SK-N-MC (cell line): Measurements from ENCODE around the gene PRKAR2A.
"Not testable (repeated sequence)": the region's sequence is repeated elsewhere in the genome, so short reads cannot be mapped to it uniquely, and the experiment has no call there.

Experiments
- DNase-seq: peaks from one replicate; pipeline ENCODE4 v3.0.0-alpha.2; 2011; ENCODE audit warnings: low read depth, low spot score
- H3K27ac ChIP-seq: fragments of 200-600 bp; sonication (generic); 2 replicates; pipeline ENCODE4 v1.5.1; 2016; ENCODE audit warnings: mixed run types
- H3K36me3 ChIP-seq: fragments of 200-600 bp; sonication (generic); 2 replicates; pipeline ENCODE4 v1.6.1; 2017; ENCODE audit warnings: antibody characterized with exemption, low read length, mixed read lengths; ENCODE audit not compliant: insufficient read depth
- H3K4me3 ChIP-seq: fragments of 200-600 bp; sonication (generic); 2 replicates; pipeline ENCODE4 v1.5.1; 2016
- H3K9ac ChIP-seq: fragments of 200-600 bp; sonication (generic); 2 replicates; pipeline ENCODE4 v1.8.0; 2017; ENCODE audit warnings: mixed run types, mixed read lengths; ENCODE audit not compliant: insufficient read length
- H3K9me3 ChIP-seq: fragments of 200-600 bp; sonication (generic); 2 replicates; pipeline ENCODE4 v1.6.1; 2017; ENCODE audit warnings: low read depth, mild to moderate bottlenecking, antibody characterized with exemption, low read length, moderate library complexity, mixed read lengths
- EZH2 ChIP-seq: fragments of 200-600 bp; sonication (generic); IDR thresholded peaks from one replicate; pipeline ENCODE4 v1.6.1; 2017; ENCODE audit warnings: antibody characterized with exemption
- FOXP2 ChIP-seq: optimal IDR thresholded peaks from 2 replicates; pipeline ENCODE3; 2011; ENCODE audit warnings: mild to moderate bottlenecking, moderate library complexity; ENCODE audit not compliant: insufficient read depth; ENCODE audit errors: extremely low read length, control extremely low read depth
- POLR2AphosphoS5 ChIP-seq: IDR thresholded peaks from 2 replicates; pipeline ENCODE4 v1.6.1; 2012; ENCODE audit warnings: mild to moderate bottlenecking, low read depth, low read length, borderline replicate concordance

The PRKAR2A gene

DNA sequence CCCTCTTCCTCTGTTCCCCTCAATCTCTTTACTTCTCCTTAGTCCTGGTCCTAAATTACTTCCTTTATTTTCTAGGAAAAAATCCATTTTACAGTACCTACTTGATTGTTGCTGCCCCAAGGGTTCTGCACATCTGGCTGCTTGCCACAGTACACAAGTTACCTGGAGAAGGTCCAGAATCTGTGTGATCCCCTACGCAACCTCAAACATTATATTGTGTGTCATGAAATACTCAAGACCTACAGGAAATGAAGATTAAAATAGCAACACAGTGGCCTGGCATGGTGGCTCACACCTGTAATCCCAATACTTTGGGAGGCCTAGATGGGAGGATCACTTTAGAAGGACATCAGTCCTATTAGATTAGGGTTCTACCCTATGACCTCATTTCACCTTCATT lies 48.7 kb downstream of the PRKAR2A start:
- H3K36me3 ChIP-seq = no peaks in the 10 kb centered on the region
- no peak overlapping the region for H3K9ac ChIP-seq
- H3K27ac ChIP-seq = no peak overlapping the region
- no peak for TF ChIP-seq EZH2
- TF ChIP-seq FOXP2 = no peak
- no peak for TF ChIP-seq POLR2AphosphoS5
- no peak for DNase-seq
- H3K9me3 ChIP-seq = no peaks in the 10 kb centered on the region
- H3K4me3 ChIP-seq = no peak overlapping the region

DNA sequence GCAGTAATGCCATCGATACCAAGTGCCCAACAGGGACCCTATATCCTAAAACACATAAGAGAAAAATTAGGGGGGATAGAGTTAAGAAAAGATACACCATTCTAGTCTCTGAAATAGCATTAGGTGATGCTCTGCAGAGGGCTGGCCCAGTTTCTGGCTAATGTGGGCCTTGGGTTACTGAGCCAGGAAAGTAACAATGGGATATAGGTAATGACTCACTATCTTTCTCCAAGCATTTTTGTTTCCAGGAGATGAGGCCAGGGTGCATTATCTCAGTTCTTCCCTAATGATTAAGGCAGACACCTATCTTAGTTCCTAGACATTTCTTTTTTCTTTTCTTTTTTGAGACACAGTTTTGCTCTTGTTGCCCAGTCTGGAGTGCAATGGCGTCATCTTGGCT lies 50.0 kb downstream of the PRKAR2A start:
- no peak overlapping the region for H3K4me3 ChIP-seq
- no peak overlapping the region for H3K9ac ChIP-seq
- DNase-seq = no peak
- no peaks in the 10 kb centered on the region for H3K36me3 ChIP-seq
- H3K27ac ChIP-seq = no peak overlapping the region
- TF ChIP-seq EZH2 = no peak
- no peak for TF ChIP-seq POLR2AphosphoS5
- TF ChIP-seq FOXP2 = no peak
- H3K9me3 ChIP-seq = no peaks in the 10 kb centered on the region

DNA sequence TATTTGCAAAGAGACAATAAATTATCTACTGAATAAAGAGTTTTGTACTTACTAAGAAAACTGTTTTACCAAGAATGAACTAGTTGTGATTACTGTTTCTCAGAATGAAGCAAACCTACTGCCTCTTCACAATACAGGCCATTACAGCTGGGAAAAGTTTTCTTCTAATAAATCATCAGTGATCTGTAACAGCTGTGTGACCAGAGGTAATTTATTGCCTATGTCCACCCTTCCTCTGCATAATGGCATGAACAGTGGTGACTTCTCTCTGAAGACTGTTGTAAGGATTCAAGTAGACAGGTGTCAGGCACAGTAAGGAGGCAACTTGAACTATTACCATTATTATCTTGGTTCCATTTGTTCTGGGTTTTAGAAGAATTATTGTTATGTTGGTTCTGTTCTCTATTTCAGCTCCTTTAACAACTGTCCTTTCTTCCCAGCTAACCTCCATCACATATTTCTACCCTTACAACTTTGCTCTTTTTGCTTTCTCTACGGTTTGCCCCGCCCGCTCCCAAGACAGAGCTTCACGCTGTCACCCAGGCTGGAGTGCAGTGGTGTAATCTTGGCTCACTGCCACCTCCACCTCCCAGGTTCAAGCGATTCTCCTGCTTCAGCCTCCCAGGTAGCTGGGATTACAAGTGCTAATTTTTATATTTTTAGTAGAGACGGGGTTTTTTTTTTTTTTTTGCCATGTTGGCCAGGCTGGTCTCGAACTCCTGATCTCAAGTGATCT lies 51.5 kb downstream of the PRKAR2A start:
- no peaks in the 10 kb centered on the region for H3K36me3 ChIP-seq

DNA sequence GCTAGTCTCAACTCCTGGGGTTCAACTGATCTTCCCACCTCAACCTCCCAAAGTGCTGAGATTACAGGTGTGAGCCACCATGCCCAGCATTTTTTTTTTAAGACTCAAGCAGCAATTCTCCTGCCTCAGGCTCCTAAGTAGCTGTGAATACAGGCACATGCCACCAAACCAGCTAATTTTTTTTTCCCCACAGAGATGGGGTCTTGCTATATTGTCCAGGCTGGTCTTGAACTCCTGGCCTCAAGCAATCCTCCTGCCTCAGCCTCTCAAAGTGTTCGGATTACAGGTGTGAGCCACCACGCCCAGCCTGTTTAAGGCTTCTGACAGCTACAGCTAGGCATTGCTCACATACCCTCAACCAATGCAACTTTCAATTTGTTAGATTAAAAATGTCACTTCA lies 54.2 kb downstream of the PRKAR2A start:
- not testable (repeated sequence) for DNase-seq, H3K4me3 ChIP-seq, H3K36me3 ChIP-seq, H3K9ac ChIP-seq, H3K27ac ChIP-seq, H3K9me3 ChIP-seq

More for the DNA sequence above, 51.5 kb downstream of the PRKAR2A start:
- Histone ChIP-seq H3K4me3 (no peak overlapping the region), H3K27ac (no peak overlapping the region), H3K9me3 (no peaks in the 10 kb centered on the region), H3K9ac (no peak overlapping the region)
- TF ChIP-seq POLR2AphosphoS5 (no peak), EZH2 (no peak), FOXP2 (no peak)
- no peak for DNase-seq

DNA sequence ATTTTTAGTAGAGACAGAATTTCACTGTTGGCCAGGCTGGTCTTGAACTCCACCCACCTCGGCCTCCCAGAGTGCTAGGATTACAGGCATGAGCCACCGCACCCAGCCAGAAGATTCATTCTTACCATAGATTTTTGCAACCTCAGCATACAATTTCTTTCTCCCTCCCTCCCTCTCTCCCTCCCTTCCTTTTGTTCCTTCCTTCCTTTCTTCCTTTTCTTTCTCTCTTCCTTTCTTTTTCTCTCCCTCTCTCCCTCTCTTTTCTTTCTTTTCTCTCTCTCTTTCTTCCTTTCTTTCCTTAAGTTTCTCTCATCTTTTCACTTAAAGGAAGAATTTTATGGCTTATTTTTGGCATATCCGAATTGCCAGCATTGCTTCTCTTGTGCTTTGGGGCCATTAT lies 58.0 kb downstream of the PRKAR2A start:
- Histone ChIP-seq H3K9me3 (no peaks in the 10 kb centered on the region), H3K27ac (no peak overlapping the region), H3K4me3 (no peak overlapping the region), H3K36me3 (no peaks in the 10 kb centered on the region), H3K9ac (no peak overlapping the region)
- DNase-seq = no peak
- TF ChIP-seq EZH2 (no peak), POLR2AphosphoS5 (no peak), FOXP2 (no peak)

DNA sequence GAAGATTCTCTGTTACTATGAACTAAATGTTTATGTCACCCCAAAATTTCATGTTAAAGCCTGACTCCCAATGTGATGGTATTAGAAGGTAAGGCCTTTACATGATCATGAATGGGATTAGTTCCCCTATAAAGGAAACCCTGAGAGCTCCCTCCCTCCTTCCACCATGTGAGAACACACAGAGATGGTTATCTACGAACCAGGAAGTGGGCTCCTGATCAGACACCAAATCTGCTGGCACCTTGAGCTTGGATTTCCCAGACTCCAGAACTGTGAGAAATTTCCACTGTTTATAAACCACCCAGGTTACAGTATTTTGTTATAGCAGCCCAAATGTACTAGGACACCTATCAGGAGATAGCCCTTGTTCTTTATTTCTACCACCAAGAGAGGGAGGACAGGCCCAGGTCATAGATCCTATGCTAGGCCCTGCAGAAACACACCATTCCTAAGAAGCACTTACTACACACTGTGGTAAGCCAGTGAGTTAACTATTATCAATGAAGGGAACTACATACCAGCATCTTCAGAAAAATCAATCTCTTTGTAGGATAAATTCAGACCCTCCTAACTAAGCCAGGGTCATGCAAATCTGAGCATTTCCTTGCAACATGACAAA lies 59.0 kb downstream of the PRKAR2A start:
- TF ChIP-seq FOXP2 (no peak), EZH2 (no peak), POLR2AphosphoS5 (no peak)
- Histone ChIP-seq H3K27ac (no peak overlapping the region), H3K36me3 (no peaks in the 10 kb centered on the region), H3K9ac (no peak overlapping the region), H3K9me3 (no peaks in the 10 kb centered on the region), H3K4me3 (no peak overlapping the region)
- DNase-seq = no peak

DNA sequence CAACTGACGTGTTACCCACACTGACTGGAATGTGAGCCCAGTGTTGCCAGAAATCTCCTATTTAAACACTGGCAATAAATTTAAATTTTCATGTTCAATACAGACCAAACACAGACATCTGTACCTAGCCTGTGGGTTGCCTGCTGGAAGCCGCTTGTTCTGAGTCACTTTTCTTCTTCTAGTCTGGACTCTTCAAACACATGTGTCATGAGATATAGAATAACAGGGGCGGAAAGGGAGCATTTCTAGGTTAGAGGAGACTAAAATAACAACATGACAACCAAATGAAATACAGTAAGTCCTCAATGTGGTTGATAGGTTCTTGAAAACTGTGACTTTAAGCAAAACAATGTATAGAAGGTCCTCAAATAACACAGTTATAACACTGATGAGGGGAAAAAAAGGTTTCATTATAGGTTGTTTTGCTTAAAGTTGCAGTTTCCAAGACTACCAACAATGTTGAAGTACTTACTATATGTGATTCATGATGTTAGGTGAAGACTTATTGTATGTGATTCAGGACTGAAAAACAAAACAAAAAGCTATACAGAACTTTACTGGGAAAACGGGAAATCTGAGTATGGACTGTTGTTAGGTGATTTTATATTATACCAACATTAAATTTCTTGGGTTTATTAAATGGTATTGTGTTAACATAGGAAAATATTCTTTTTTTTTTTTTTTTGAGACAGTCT lies 63.1 kb downstream of the PRKAR2A start:
- no peaks in the 10 kb centered on the region for H3K36me3 ChIP-seq
- no peak overlapping the region for H3K27ac ChIP-seq
- TF ChIP-seq POLR2AphosphoS5 (no peak), EZH2 (no peak), FOXP2 (no peak)
- no peak for DNase-seq
- no peak overlapping the region for H3K4me3 ChIP-seq
- H3K9ac ChIP-seq = no peak overlapping the region
- no peaks in the 10 kb centered on the region for H3K9me3 ChIP-seq

DNA sequence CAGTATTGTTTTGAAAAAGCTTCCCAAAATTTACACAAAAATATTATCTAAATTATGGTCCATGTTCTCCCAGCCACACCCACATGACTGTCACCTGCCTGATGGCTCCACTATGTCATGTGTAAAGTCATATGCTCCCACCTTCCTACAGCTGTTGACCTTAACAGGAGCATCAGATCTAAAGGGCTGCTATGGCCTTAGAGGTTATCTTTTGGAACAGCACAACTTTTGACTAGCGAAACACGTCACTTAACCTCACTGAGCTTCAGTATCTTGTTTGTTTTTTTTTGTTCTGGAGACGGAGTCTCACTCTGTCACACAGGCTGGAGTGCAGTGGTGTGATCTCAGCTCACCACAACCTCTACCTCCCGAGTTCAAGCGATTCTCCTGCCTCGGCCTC lies 64.4 kb downstream of the PRKAR2A start:
- DNase-seq = no peak
- Histone ChIP-seq H3K36me3 (no peaks in the 10 kb centered on the region), H3K4me3 (no peak overlapping the region), H3K9me3 (no peaks in the 10 kb centered on the region), H3K9ac (no peak overlapping the region), H3K27ac (no peak overlapping the region)
- TF ChIP-seq EZH2 = no peak
- no peak for TF ChIP-seq POLR2AphosphoS5
- TF ChIP-seq FOXP2 = no peak

DNA sequence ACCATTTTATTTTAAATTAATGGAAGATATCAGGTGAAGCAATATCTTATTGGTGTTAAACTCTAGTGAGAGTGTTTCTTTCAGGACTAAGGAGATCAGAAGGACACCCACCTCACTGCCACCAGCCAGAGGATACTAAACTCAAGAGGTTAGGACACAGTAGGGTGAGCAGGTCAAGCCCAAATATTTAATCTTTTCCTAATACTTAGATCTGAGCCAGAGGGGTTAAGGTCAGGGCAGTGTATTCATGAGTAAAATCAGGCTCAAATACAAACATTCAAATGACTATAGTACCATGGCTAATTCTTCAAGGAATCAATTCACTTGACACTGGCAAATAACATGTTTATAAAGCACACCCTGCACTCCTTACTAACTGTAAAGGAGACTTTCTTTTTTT lies 65.6 kb downstream of the PRKAR2A start:
- Histone ChIP-seq H3K4me3 (no peak overlapping the region), H3K9ac (no peak overlapping the region), H3K36me3 (no peaks in the 10 kb centered on the region), H3K27ac (no peak overlapping the region), H3K9me3 (no peaks in the 10 kb centered on the region)
- no peak for DNase-seq
- TF ChIP-seq POLR2AphosphoS5 = no peak
- TF ChIP-seq FOXP2 = no peak
- no peak for TF ChIP-seq EZH2

DNA sequence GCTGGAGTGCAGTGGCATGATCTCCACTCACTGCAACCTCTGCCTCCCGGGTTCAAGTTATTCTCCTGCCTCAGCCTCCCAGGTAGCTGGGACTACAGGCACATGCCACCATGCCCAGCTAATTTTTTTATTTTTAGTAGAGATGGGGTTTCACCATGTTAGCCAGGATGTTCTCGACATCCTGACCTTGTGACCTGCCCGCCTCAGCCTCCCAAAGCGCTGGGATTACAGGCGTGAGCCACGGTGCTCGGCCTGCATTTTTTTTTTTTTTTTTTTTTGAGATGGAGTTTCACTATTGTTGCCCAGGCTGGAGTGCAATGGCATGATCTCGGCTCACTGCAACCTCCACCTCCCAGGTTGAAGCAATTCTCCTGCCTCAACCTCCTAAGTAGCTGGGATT lies 69.1 kb downstream of the PRKAR2A start:
- H3K36me3 ChIP-seq, H3K9me3 ChIP-seq, DNase-seq, H3K27ac ChIP-seq, H3K9ac ChIP-seq, H3K4me3 ChIP-seq: not testable (repeated sequence)
